PC-3 (cell line): ENCODE results near the gene PTGR2.

Experiments used
- EZH2 ChIP-seq: fragments of 300-600 bp; sonication (generic); IDR thresholded peaks from one replicate; pipeline ENCODE4 v1.6.1; 2017; ENCODE audit warnings: antibody characterized with exemption, mild to moderate bottlenecking, low read length; ENCODE audit not compliant: unreplicated experiment
- EZH2phosphoT487 ChIP-seq: fragments of 300-600 bp; sonication (generic); IDR thresholded peaks from 2 replicates; pipeline ENCODE4 v1.6.1; 2018; ENCODE audit warnings: mild to moderate bottlenecking, antibody characterized with exemption, low read length, borderline replicate concordance
- TF ChIP-seq, protein P1 (sequence below): fragments of 300-600 bp; sonication (generic); conservative IDR thresholded peaks from 2 replicates; pipeline ENCODE4 v1.5.1; 2017; ENCODE audit warnings: antibody characterized with exemption, low read depth, mild to moderate bottlenecking, low read length

DNA sequence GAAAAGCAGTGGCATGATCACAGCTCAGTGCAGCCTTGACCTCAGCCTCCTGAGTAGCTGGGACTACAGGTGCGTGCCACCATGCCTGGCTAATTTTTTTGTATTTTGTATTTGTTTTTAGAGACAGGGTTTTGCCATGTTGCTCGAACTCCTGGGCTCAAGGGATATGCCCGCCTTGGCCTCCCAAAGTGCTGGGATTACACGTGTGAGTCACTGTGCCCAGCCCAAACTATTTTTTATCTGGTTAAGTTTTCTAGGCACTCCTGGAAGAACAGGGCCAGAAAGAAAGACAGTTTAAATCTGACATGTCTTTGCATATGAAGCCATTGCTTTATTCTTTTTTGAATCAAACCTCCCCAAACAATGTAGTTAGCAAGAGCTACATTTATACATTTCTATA, 27.5 kb upstream of the PTGR2 start:
- TF ChIP-seq EZH2phosphoT487 (no peak), EZH2 (no peak)
- TF ChIP-seq, protein P1, sequence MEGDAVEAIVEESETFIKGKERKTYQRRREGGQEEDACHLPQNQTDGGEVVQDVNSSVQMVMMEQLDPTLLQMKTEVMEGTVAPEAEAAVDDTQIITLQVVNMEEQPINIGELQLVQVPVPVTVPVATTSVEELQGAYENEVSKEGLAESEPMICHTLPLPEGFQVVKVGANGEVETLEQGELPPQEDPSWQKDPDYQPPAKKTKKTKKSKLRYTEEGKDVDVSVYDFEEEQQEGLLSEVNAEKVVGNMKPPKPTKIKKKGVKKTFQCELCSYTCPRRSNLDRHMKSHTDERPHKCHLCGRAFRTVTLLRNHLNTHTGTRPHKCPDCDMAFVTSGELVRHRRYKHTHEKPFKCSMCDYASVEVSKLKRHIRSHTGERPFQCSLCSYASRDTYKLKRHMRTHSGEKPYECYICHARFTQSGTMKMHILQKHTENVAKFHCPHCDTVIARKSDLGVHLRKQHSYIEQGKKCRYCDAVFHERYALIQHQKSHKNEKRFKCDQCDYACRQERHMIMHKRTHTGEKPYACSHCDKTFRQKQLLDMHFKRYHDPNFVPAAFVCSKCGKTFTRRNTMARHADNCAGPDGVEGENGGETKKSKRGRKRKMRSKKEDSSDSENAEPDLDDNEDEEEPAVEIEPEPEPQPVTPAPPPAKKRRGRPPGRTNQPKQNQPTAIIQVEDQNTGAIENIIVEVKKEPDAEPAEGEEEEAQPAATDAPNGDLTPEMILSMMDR: no peak
